K562 (cell line): Measurements from ENCODE around the gene PTTG1IP. TPM values are rescaled to one million over a fixed set of nuclear protein-coding genes. Genes with fewer than 3 reads are reported as not detected.

Source experiments
- ARID1B ChIP-seq: fragments of 450-650 bp; IDR thresholded peaks from 2 replicates; pipeline ENCODE4 v1.6.1; 2016; ENCODE audit warnings: antibody characterized with exemption, mild to moderate bottlenecking, inconsistent platforms
- CHD1 ChIP-seq: fragments of 200-600 bp; sonication (generic); IDR thresholded peaks from one replicate; pipeline ENCODE4 v1.6.1; 2012; ENCODE audit warnings: mild to moderate bottlenecking, moderate library complexity, low read length, inconsistent platforms
- DEAF1 ChIP-seq: fragments of 450-650 bp; formaldehyde crosslinking; IDR thresholded peaks from 2 replicates; pipeline ENCODE4 v1.4.0; 2020; ENCODE audit warnings: mild to moderate bottlenecking, moderate library complexity
- EP400 ChIP-seq: fragments of 450-650 bp; IDR thresholded peaks from 2 replicates; pipeline ENCODE4 v1.6.1; 2017; ENCODE audit warnings: antibody characterized with exemption, mild to moderate bottlenecking, moderate library complexity
- MEF2A ChIP-seq: IDR thresholded peaks from 2 replicates; pipeline ENCODE4 v1.6.1; 2011; ENCODE audit warnings: low read depth, mild to moderate bottlenecking, low read length, moderate library complexity; ENCODE audit not compliant: control insufficient read depth
- MGA ChIP-seq: fragments of 450-650 bp; IDR thresholded peaks from 2 replicates; pipeline ENCODE4 v1.6.1; 2016; ENCODE audit warnings: mild to moderate bottlenecking, moderate library complexity
- RBBP5 ChIP-seq: fragments of 200-600 bp; sonication (generic); IDR thresholded peaks from 2 replicates; pipeline ENCODE4 v1.6.1; 2012; ENCODE audit warnings: borderline replicate concordance, mild to moderate bottlenecking, low read length, control low read depth, inconsistent platforms; ENCODE audit not compliant: insufficient read depth, poor library complexity, severe bottlenecking
- ZNF121 ChIP-seq: sonication (generic); formaldehyde crosslinking; conservative IDR thresholded peaks from 2 replicates; pipeline ENCODE4 v1.8.0; 2022; ENCODE audit warnings: missing genetic modification reagents
- polyA plus RNA-seq, 8 experiments: library from polyadenylated mRNA; depleted of rRNA in 4 of 8; stranded (reverse) in 5 of 8; unstranded in 3 of 8; fragments of >200 nt; fragmentation: Nextera tagmentation in 2 of 8; fragmentation: Illumina TruSeq in 1 of 8; extraction: Ambion mirVana in 2 of 8; extraction: Trizol in 1 of 8; gene quantifications; 2 replicates each; pipeline versions ENCODE4 v1.2.1 to v1.2.3, GENCODE V29; 2011 to 2014; ENCODE audit warnings: inconsistent platforms in 1 of 8, missing spikeins in 1 of 8
- total RNA-seq, 7 experiments: library from RNA; depleted of rRNA in 6 of 7; stranded (reverse); fragments of >200 nt in 6 of 7; fragmentation: Illumina TruSeq in 2 of 7; extraction: Trizol in 2 of 7; gene quantifications; 2 replicates each; pipeline versions ENCODE4 v1.2.1 to v1.2.3, GENCODE V29; 2011 to 2021; ENCODE audit warnings: low replicate concordance in 1 of 7
- TF ChIP-seq, protein P1 (sequence below): fragments of 200-800 bp; sonication (Bioruptor generic); IDR thresholded peaks from 2 replicates; pipeline ENCODE4 v1.6.1; 2017; ENCODE audit warnings: missing genetic modification characterization, missing compliant biosample characterization
- TF ChIP-seq, protein P2 (sequence below): sonication (generic); formaldehyde crosslinking; IDR thresholded peaks from 2 replicates; pipeline ENCODE4 v1.9.0; 2022; ENCODE audit warnings: mild to moderate bottlenecking, missing genetic modification reagents
- TF ChIP-seq, protein P3 (sequence below): fragments of 450-650 bp; formaldehyde crosslinking; IDR thresholded peaks from 2 replicates; pipeline ENCODE4 v1.4.0; 2020; ENCODE audit warnings: mild to moderate bottlenecking, mixed read lengths

The PTTG1IP gene
- total and polyA plus RNA-seq, 9 of the 15 experiments (the other 6 are each of a cell fraction or from before 2014, with no cell fraction given), result 5.0 to 99.3 (median 82.4) TPM

DNA sequence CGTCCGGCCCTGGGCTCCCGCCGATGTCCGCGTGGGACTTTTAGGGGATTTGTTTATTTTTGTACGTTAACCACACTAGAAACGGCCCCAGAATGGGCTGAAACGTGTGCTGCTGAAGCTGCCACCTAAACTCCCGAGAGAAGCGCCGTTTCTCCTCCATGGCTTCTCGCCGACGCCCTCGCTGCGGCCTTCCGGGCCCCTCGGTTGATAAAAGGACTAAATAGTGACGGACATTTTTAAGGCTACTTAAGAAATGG lies 678 bp upstream of the PTTG1IP start (continued):
- peak; percentile 98 for TF ChIP-seq MGA
- no peak for TF ChIP-seq ARID1B
- TF ChIP-seq CHD1, result no peak
- no peak for TF ChIP-seq DEAF1 (CRISPR knock-in tag)
- TF ChIP-seq MEF2A, result no peak
- no peak for TF ChIP-seq EP400
- TF ChIP-seq, protein P1, sequence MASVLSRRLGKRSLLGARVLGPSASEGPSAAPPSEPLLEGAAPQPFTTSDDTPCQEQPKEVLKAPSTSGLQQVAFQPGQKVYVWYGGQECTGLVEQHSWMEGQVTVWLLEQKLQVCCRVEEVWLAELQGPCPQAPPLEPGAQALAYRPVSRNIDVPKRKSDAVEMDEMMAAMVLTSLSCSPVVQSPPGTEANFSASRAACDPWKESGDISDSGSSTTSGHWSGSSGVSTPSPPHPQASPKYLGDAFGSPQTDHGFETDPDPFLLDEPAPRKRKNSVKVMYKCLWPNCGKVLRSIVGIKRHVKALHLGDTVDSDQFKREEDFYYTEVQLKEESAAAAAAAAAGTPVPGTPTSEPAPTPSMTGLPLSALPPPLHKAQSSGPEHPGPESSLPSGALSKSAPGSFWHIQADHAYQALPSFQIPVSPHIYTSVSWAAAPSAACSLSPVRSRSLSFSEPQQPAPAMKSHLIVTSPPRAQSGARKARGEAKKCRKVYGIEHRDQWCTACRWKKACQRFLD (CRISPR knock-in tag), result 0 out of 2 replicates have a peak, but pooled peaks have one; percentile 45
- TF ChIP-seq RBBP5, result no peak
- TF ChIP-seq, protein P2, sequence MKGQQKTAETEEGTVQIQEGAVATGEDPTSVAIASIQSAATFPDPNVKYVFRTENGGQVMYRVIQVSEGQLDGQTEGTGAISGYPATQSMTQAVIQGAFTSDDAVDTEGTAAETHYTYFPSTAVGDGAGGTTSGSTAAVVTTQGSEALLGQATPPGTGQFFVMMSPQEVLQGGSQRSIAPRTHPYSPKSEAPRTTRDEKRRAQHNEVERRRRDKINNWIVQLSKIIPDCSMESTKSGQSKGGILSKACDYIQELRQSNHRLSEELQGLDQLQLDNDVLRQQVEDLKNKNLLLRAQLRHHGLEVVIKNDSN (CRISPR knock-in tag), result no peak
- TF ChIP-seq, protein P3, sequence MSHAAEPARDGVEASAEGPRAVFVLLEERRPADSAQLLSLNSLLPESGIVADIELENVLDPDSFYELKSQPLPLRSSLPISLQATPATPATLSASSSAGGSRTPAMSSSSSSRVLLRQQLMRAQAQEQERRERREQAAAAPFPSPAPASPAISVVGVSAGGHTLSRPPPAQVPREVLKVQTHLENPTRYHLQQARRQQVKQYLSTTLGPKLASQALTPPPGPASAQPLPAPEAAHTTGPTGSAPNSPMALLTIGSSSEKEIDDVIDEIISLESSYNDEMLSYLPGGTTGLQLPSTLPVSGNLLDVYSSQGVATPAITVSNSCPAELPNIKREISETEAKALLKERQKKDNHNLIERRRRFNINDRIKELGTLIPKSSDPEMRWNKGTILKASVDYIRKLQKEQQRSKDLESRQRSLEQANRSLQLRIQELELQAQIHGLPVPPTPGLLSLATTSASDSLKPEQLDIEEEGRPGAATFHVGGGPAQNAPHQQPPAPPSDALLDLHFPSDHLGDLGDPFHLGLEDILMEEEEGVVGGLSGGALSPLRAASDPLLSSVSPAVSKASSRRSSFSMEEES (CRISPR knock-in tag), result no peak
- no peak for TF ChIP-seq ZNF121 (CRISPR knock-in tag)
